Vagina (tissue), 2 donors: ENCODE measurements around the gene WWOX.

Experiments used
- CTCF ChIP-seq, 3 experiments: fragments of 450-650 bp in 2 of 3; fragments of 200-600 bp in 1 of 3; sonication (generic) in 1 of 3; IDR thresholded peaks; one replicate each; pipeline ENCODE4 v1.5.1; 2017 to 2019; ENCODE audit warnings: antibody characterized with exemption in 3 of 3, mild to moderate bottlenecking in 2 of 3, moderate library complexity in 2 of 3
- POLR2AphosphoS5 ChIP-seq, 2 donors: sonication (generic); formaldehyde crosslinking; IDR thresholded peaks; one replicate each; pipeline ENCODE4 v1.9.0; 2017; ENCODE audit warnings: antibody characterized with exemption in 2 of 2, mild to moderate bottlenecking in 2 of 2, low read depth in 1 of 2; ENCODE audit not compliant: insufficient read depth in 1 of 2

- TF ChIP-seq CTCF (IDR thresholded peaks at IDR 0.05) (no peak), POLR2AphosphoS5 (IDR thresholded peaks at IDR 0.05; ENCODE audit: insufficient read depth in 1 of 2, low read depth in 1 of 2) (peak in 1 of 2 donors; percentile 28)
Observed at GRCh38 chr16:78563905-78564304, 464.5 kb downstream of the WWOX start.
